H9 (cell line): ENCODE results near the gene KMT2B. TPM values are rescaled to one million over a fixed set of nuclear protein-coding genes. Genes with fewer than 3 reads are reported as not detected.
"Not testable (repeated sequence)": the region's sequence is repeated elsewhere in the genome, so short reads cannot be mapped to it uniquely, and the experiment has no call there.

Experiments used
- DNase-seq: peaks from one replicate; pipeline ENCODE4 v3.0.0-alpha.2; 2017
- H2AFZ ChIP-seq: one replicate; pipeline ENCODE4 v1.6.1; 2013; ENCODE audit warnings: mild to moderate bottlenecking, low read length, control low read depth, moderate library complexity
- H2AK5ac ChIP-seq: 2 replicates; pipeline ENCODE4 v1.6.1; 2013; ENCODE audit warnings: low read length, control low read depth, mixed read lengths; ENCODE audit not compliant: insufficient read length
- H2BK120ac ChIP-seq: one replicate; pipeline ENCODE4 v1.6.1; 2013; ENCODE audit warnings: low read depth, mild to moderate bottlenecking, low read length, control low read depth, inconsistent platforms; ENCODE audit not compliant: poor library complexity, severe bottlenecking
- H2BK12ac ChIP-seq: 2 replicates; pipeline ENCODE4 v1.6.1; 2013; ENCODE audit warnings: low read length, control low read depth, mixed read lengths, low read depth; ENCODE audit not compliant: insufficient read length
- H2BK15ac ChIP-seq: 2 replicates; pipeline ENCODE4 v1.6.1; 2013; ENCODE audit warnings: low read depth, low read length, control low read depth
- H2BK20ac ChIP-seq: one replicate; pipeline ENCODE4 v1.6.1; 2013; ENCODE audit warnings: low read depth, mild to moderate bottlenecking, low read length, control low read depth, inconsistent platforms; ENCODE audit not compliant: poor library complexity, severe bottlenecking
- H2BK5ac ChIP-seq: 2 replicates; pipeline ENCODE4 v1.6.1; 2013; ENCODE audit warnings: low read length, control low read depth, mixed read lengths; ENCODE audit not compliant: insufficient read length
- H3K14ac ChIP-seq: 2 replicates; pipeline ENCODE4 v1.6.1; 2013; ENCODE audit warnings: low read length, control low read depth; ENCODE audit not compliant: insufficient read depth
- H3K18ac ChIP-seq: 2 replicates; pipeline ENCODE4 v1.6.1; 2013; ENCODE audit warnings: low read depth, mild to moderate bottlenecking, mixed read lengths, low read length, control low read depth; ENCODE audit not compliant: insufficient read length
- H3K23ac ChIP-seq: 2 replicates; pipeline ENCODE4 v1.6.1; 2013; ENCODE audit warnings: low read length, control low read depth, mixed read lengths, low read depth; ENCODE audit not compliant: insufficient read length
- H3K23me2 ChIP-seq: 2 replicates; pipeline ENCODE4 v1.6.1; 2013; ENCODE audit warnings: low read depth, mild to moderate bottlenecking, mixed read lengths, low read length, control low read depth; ENCODE audit not compliant: insufficient read length, poor library complexity, severe bottlenecking
- H3K27ac ChIP-seq: 2 replicates; pipeline ENCODE4 v1.5.1; 2013; ENCODE audit warnings: low read length, control low read depth, mixed read lengths, low read depth; ENCODE audit not compliant: insufficient read length
- H3K27me3 ChIP-seq: 2 replicates; pipeline ENCODE4 v1.6.1; 2013; ENCODE audit warnings: low read length, control low read depth, inconsistent platforms; ENCODE audit not compliant: insufficient read depth
- H3K4ac ChIP-seq: 2 replicates; pipeline ENCODE4 v1.6.1; 2013; ENCODE audit warnings: low read depth, mild to moderate bottlenecking, control low read depth, inconsistent platforms, low read length, moderate library complexity
- H3K4me1 ChIP-seq: 2 replicates; pipeline ENCODE4 v1.6.1; 2013; ENCODE audit warnings: low read length, control low read depth, inconsistent platforms; ENCODE audit not compliant: insufficient read depth
- H3K4me2 ChIP-seq: 2 replicates; pipeline ENCODE4 v1.6.1; 2013; ENCODE audit warnings: low read length, control low read depth, mixed read lengths; ENCODE audit not compliant: insufficient read length, insufficient read depth
- H3K56ac ChIP-seq: 2 replicates; pipeline ENCODE4 v1.6.1; 2013; ENCODE audit warnings: low read depth, mild to moderate bottlenecking, mixed read lengths, low read length, control low read depth; ENCODE audit not compliant: insufficient read length
- H3K79me1 ChIP-seq: 2 replicates; pipeline ENCODE4 v1.6.1; 2013; ENCODE audit warnings: low read depth, mild to moderate bottlenecking, moderate library complexity, low read length, control low read depth, inconsistent platforms; ENCODE audit not compliant: insufficient read depth, poor library complexity, severe bottlenecking
- H3K79me2 ChIP-seq: 2 replicates; pipeline ENCODE4 v1.6.1; 2013; ENCODE audit warnings: low read length, control low read depth, inconsistent platforms; ENCODE audit not compliant: insufficient read depth
- H3K9ac ChIP-seq: 2 replicates; pipeline ENCODE4 v1.6.1; 2013; ENCODE audit warnings: low read length, control low read depth, mixed read lengths; ENCODE audit not compliant: insufficient read length; ENCODE audit errors: extremely low read depth
- H3K9me3 ChIP-seq: one replicate; pipeline ENCODE4 v1.6.1; 2013; ENCODE audit warnings: low read depth, low read length, inconsistent platforms; ENCODE audit not compliant: control insufficient read depth
- H3T11ph ChIP-seq: one replicate; pipeline ENCODE4 v1.6.1; 2013; ENCODE audit warnings: mild to moderate bottlenecking, low read length, control low read depth, inconsistent platforms
- H4K20me1 ChIP-seq: one replicate; pipeline ENCODE4 v1.6.1; 2013; ENCODE audit not compliant: control insufficient read depth, insufficient read length, insufficient read depth
- H4K5ac ChIP-seq: 2 replicates; pipeline ENCODE4 v1.6.1; 2013; ENCODE audit warnings: low read depth, mild to moderate bottlenecking, mixed read lengths, low read length, control low read depth; ENCODE audit not compliant: insufficient read length
- H4K8ac ChIP-seq: replicated peaks from 2 replicates; pipeline ENCODE4 v1.6.1; 2013; ENCODE audit warnings: low read length, control low read depth, mixed read lengths, low read depth; ENCODE audit not compliant: insufficient read length
- H4K91ac ChIP-seq: 2 replicates; pipeline ENCODE4 v1.6.1; 2013; ENCODE audit warnings: low read depth, mild to moderate bottlenecking, moderate library complexity, mixed read lengths, low read length, control low read depth; ENCODE audit not compliant: insufficient read length
- H3K27ac Mint-ChIP-seq, 3 experiments: 2 replicates in 2 of 3; 3 replicates in 1 of 3; pipeline ENCODE4 v1.8.0; 2020 to 2021; ENCODE audit warnings: mixed read lengths in 3 of 3, mild to moderate bottlenecking in 1 of 3, moderate library complexity in 1 of 3
- H3K27me3 Mint-ChIP-seq: 2 replicates; pipeline ENCODE4 v1.8.0; 2021; ENCODE audit warnings: low read depth, mild to moderate bottlenecking, moderate library complexity, mixed read lengths
- H3K36me3 Mint-ChIP-seq, 3 experiments: 2 replicates in 2 of 3; 3 replicates in 1 of 3; pipeline ENCODE4 v1.8.0; 2020 to 2021; ENCODE audit warnings: low read depth in 3 of 3, mixed read lengths in 3 of 3; ENCODE audit not compliant: insufficient read depth in 1 of 3
- H3K4me1 Mint-ChIP-seq, 2 experiments: 2 replicates each; pipeline ENCODE4 v1.8.0; 2020; ENCODE audit warnings: mixed read lengths in 2 of 2
- H3K4me3 Mint-ChIP-seq, 2 experiments: 2 replicates in 1 of 2; 3 replicates in 1 of 2; pipeline ENCODE4 v1.8.0; 2020 to 2021; ENCODE audit warnings: mild to moderate bottlenecking in 2 of 2, mixed read lengths in 2 of 2, moderate library complexity in 1 of 2
- H3K9me3 Mint-ChIP-seq, 2 experiments: 2 replicates in 1 of 2; 3 replicates in 1 of 2; pipeline ENCODE4 v1.8.0; 2020; ENCODE audit warnings: mild to moderate bottlenecking in 2 of 2, mixed read lengths in 2 of 2, moderate library complexity in 1 of 2
- CTCF ChIP-seq: fragments of 200-600 bp; sonication (generic); conservative IDR thresholded peaks from 3 replicates; pipeline ENCODE4 v1.8.0; 2021; ENCODE audit warnings: antibody characterized with exemption, mild to moderate bottlenecking
- WGBS: extraction: QIAGEN DNeasy Blood & Tissue Kit; methylation state at CpG from one replicate; pipeline ENCODE4 v1.1.7; 2013; ENCODE audit warnings: missing lambda C conversion rate, low lambda C conversion rate, mixed read lengths; ENCODE audit not compliant: insufficient read length; ENCODE audit errors: extremely low coverage; 5-methylcytosine and 5-hydroxymethylcytosine counted together
- total RNA-seq: library from RNA; stranded (reverse); gene quantifications from 2 replicates; pipeline ENCODE4 v1.2.1, GENCODE V29; 2021

The KMT2B gene
- total RNA-seq, 1 experiment from 2014 or later, result 47.7 TPM

- Mint-ChIP-seq H3K4me3 (no peak overlapping the region), H3K4me1 (peaks cover 6 to 8% of the 10 kb centered on the region in 2 experiments), H3K27me3 (no peaks in the 10 kb centered on the region; the same call in 1 of the 2 replicates), H3K27ac (no peak overlapping the region), H3K9me3 (no peaks in the 10 kb centered on the region), H3K36me3 (peaks cover 49 to 83% (median 82%) of the 10 kb centered on the region in 3 experiments; a peak in 6 of 7 replicates)
- H2BK120ac ChIP-seq, result no peak overlapping the region
- peaks cover 8% of the 10 kb centered on the region; the same call in 1 of the 2 replicates for H3K79me2 ChIP-seq
- H4K20me1 ChIP-seq, result peaks cover 6% of the 10 kb centered on the region
- no peaks in the 10 kb centered on the region for H3K4me1 ChIP-seq
- H2BK5ac ChIP-seq, result no peak overlapping the region
- H3K9me3 ChIP-seq, result no peaks in the 10 kb centered on the region
- H3K23me2 ChIP-seq, result peaks cover 4% of the 10 kb centered on the region
- H2AFZ ChIP-seq, result no peak overlapping the region
- H4K91ac ChIP-seq, result no peak overlapping the region
- H3K14ac ChIP-seq, result no peak overlapping the region
- no peak overlapping the region for H3K27ac ChIP-seq
- H2AK5ac ChIP-seq, result no peak overlapping the region
- H3K56ac ChIP-seq, result no peak overlapping the region
- no peaks in the 10 kb centered on the region for H3K79me1 ChIP-seq
- H3K9ac ChIP-seq, result no peak overlapping the region
- no peak overlapping the region for H3K23ac ChIP-seq
- no peak overlapping the region for H3T11ph ChIP-seq
- H3K4me2 ChIP-seq, result no peak overlapping the region
- H3K4ac ChIP-seq, result no peak overlapping the region
- WGBS, result no CpG with 5 or more reads among the region's 24 CpGs
- no peak overlapping the region for H2BK20ac ChIP-seq
- no peak overlapping the region for H4K5ac ChIP-seq
- no peak for TF ChIP-seq CTCF
- no peak overlapping the region for H3K18ac ChIP-seq
- H4K8ac ChIP-seq, result no peak overlapping the region
- no peak overlapping the region for H2BK15ac ChIP-seq
- H2BK12ac ChIP-seq, result no peak overlapping the region
- DNase-seq, result no peak
- no peaks in the 10 kb centered on the region for H3K27me3 ChIP-seq
These were observed 5.9 kb downstream of the KMT2B start for GRCh38 chr19:35723671-35724070.

GRCh38 chr19:35724132-35724531, 6.3 kb downstream of the KMT2B start:
- no CpG with 5 or more reads among the region's 7 CpGs for WGBS
- H3K27me3 ChIP-seq, H3K14ac ChIP-seq, H3K9me3 Mint-ChIP-seq, H3K79me1 ChIP-seq, H2AK5ac ChIP-seq, H4K5ac ChIP-seq, H3K4me3 Mint-ChIP-seq, H3K9me3 ChIP-seq, H3K4me1 Mint-ChIP-seq, H3K56ac ChIP-seq, H2BK20ac ChIP-seq, H3K4me1 ChIP-seq, H2BK12ac ChIP-seq, H3K4me2 ChIP-seq, H4K8ac ChIP-seq, H4K20me1 ChIP-seq, H4K91ac ChIP-seq, H3K27ac ChIP-seq, H3K4ac ChIP-seq, H3K18ac ChIP-seq, DNase-seq, H3K23ac ChIP-seq, H3K79me2 ChIP-seq, H3K9ac ChIP-seq, H2AFZ ChIP-seq, H2BK5ac ChIP-seq, H3K23me2 ChIP-seq, H2BK15ac ChIP-seq, H3T11ph ChIP-seq, H2BK120ac ChIP-seq, H3K27me3 Mint-ChIP-seq: not testable (repeated sequence)
- H3K27ac Mint-ChIP-seq, result peak overlapping the region in 1 of 3 experiments; percentile 35; a peak in 1 of 7 replicates
- H3K36me3 Mint-ChIP-seq, result peaks cover 53 to 88% (median 85%) of the 10 kb centered on the region in 3 experiments; a peak in 6 of 7 replicates
